ENCODE results near the gene TUBG2.
"Not testable (repeated sequence)": the region's sequence is repeated elsewhere in the genome, so short reads cannot be mapped to it uniquely, and the experiment has no call there.

Gene TUBG2

DNA sequence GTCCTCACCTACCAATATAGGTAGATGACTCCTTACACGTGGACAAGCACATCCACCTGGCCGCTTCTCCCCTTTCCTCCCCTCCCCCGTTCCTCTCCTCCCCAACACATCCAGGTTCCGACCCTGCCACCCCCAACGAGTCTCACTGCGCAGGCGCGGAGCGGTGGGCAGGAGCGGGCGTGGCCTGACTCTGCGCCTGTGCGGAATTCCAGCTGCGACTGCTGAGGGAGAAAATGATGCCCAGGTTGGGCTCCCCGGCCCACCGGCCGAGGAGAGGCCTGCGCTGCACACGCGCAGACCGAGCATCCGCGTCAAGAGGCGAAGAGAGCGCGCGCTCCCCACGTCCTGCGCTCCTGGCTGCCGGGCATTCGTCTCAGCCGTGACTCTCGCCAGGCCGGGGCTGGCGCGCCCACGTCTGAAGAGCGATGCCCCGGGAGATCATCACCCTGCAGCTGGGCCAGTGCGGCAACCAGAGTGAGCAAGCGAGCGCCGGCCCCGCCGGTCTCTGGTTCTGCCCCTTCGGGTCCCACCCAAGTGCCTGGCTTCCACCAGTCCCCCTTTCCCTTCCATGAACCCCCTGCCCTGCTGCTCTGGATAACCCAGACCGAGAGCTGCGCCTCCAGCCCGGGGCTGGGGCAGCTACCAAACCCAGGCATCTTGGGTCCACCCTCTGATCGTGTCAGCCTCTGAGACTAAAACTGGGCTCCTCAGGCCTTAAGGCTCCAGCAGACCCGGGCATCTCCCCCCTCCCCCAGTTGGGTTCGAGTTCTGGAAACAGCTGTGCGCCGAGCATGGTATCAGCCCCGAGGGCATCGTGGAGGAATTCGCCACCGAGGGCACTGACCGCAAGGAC is at the start of gene TUBG2:
Gene TUBG2, plus strand, starts transcription at position 206 of the 853 bp plus-strand sequence. Its CDS starts 220 bp downstream, at position 426.
- DNase-seq: peak; percentile 79

- peak; percentile 13 for DNase-seq
These were observed 49.0 kb upstream of the TUBG2 start for GRCh38 chr17:42609814-42610801.

GRCh38 chr17:42612013-42612412 is 47.1 kb upstream of the TUBG2 start:
- no peak for DNase-seq

- DNase-seq: no peak
These were observed 45.3 kb upstream of the TUBG2 start for GRCh38 chr17:42613699-42614295.

DNA sequence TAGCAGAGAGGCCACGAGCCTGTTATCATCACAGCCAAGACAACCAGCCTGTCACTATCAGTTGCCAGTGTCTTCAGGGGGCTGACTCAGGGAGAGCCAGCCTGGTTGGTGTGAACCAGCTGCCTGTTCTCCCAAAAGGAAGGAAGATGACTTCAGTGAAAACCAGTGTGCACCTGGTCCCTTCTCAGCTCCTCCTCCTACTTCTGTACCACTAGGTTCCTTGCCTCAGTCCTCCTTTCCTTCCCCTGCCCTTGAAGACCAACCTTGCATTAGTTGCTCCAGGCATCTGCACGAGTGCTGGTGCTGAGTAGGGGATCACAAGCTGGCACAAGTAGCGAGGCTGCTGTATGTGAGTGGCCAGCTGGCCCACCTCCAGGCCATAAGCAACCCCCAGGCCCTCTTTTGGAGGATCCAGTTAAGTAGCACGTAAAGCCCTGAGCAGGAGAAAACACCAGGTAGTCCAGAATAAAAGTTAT is 41.1 kb upstream of the TUBG2 start:
- no peak for DNase-seq

DNA sequence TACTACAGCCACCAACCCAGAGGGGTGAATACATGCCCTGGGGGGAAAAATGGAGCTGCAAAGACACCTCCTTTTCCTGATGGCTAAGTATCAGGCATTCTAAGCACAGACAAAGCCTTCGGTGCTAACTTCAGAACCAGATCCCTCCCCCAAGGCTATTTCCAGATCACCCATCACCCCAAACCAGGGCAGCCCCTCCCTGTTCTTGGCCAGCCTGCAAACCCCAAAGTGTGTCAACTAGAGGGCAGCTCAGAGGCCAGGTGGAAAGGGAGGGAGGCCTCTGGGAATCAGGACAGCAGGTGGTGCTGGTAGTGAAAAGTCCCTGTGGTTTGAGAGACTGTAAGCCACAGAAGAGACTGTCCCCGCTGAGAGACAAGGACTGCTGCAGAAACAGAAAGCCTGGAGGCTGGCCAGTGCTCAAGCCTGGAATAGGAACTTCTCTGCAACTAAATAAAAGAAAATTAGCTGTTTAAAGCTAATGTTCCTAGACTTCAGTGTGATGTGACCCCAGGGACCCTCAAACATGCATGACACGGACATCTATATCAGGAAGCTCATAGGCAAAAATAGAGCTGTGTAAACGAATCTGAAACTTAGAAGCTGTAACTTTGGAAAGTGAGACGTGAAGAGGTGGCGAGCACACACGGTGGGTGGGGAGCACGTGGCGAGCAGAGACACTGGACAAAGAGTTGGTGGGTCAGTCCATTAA is 40.5 kb upstream of the TUBG2 start:
- DNase-seq: no peak

- not testable (repeated sequence) for DNase-seq
These were observed 37.1 kb upstream of the TUBG2 start for GRCh38 chr17:42621987-42622386.

- DNase-seq: no peak
These were observed 35.8 kb upstream of the TUBG2 start for GRCh38 chr17:42623271-42623670.

DNA sequence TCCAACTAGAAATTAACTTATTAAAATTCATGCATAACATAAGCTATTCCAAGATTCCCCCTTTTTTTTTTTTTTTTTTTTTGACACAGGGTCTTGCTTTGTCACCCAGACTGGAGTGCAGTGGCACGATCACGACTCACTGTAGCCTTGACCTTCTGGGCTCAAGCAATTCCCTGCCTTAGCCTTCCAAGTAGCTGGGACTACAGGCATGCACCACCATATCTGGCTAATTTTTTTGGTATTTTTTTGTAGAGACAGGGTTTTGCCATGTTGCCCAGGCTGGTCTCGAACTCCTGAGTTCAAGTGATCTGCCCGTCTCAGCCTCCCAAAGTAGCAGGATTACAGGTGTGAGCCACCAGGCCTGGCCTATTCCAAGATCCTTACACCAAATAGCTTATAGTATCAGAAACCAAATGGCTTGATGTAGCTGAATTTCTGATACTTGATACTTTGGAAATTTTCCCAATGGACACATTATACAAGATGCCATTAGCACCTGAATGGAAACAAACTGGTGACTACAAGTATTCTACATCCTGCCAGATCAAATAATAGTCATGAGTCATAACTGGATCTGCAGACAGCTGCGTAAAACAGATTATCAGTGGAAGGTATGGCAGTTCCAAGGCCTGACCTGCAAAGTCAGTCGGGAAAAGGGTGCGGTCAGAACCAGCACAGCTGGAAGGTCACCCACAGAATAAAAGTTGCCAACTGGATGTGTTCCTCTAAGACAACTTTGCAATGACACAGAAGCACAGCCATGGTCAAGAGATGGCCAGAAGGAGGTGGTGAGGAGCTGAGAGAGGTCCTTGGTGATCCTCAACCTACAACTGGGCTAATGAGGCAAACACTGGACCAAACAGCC is 35.1 kb upstream of the TUBG2 start:
- DNase-seq: no peak

DNA sequence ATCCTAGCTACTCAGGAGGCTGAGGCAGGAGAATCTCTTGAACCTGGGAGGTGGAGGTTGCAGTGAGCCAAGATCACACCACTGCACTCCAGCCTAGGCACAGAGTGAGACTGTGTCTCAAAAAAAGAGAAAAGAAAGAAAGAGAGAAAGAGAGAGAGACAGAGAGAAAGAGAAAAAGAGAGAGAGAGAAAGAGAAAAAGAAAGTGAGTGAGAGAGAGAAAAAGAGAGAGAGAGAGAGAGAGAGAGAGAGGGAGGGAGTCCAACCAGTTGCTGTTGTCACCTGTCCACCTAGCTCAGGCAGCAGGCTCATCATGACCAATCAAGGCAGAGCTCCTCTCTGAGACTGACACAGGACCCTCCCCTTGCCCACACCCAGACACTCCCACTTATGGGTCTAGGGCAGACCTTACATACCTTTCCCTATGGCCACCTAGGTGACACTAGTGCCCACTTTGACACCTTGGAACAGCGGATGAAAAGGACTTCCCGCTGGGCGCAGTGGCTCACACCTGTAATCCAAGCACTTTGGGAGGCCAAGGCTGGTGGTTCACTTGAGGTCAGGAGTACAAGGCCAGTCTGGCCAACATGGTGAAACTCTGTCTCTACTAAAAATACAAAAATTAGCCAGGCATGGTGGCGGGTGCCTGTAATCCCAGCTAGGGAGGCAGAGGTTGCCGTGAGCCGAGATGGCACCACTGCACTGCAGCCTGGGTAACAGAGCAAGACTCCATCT is 31.9 kb upstream of the TUBG2 start:
- not testable (repeated sequence) for DNase-seq

DNA sequence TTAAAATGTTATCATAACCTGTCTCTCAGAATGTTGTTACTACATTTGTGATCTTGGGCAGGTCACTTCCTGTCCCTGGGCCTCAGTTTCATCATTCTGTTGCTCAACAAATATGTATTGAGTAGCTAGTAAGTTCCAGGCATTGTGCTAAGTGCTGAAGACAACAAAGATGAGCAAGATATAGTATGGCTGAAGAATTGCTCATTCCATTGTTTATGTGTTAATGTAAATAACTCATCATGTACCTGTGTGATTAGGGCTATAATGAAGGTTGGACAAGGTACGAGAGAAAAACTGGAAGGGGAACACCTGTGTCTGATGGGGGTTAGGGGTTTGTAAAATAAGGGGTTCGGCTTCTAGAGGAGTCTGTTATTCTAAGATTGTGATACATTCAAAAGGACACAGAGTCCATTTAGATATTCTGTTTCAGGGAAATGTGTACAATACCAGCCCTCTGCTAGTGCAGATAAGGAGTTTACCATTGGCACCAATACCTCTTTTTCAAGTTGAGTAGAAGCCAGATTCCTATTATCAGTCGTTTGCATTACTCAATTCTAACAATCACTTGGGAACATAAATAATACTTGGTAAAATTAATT is 29.6 kb upstream of the TUBG2 start:
- DNase-seq: no peak

DNA sequence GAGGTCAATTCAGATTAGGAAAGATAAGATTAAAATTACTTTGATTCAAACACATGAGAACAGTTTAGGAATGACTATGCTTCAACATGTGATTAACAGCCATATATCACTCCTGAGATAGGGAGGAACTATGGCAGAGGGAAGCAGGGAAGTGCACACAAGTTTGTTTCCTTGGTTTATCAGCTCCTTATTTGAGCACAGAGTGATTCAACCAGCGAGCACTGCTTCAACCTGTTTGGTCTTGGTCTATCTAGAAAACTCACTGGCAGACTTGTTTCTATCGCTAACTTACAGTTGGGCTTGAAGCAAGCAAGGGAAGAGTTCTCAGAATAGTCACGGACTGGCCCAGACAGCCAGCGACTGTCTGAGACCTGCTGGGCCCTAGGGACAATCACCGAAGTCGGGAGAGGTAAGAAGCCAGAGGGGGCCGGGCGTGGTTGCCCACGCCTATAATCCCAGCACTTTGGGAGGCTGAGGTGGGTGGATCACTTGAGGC is 26.1 kb upstream of the TUBG2 start:
- no peak for DNase-seq

- DNase-seq: no peak
These were observed 19.5 kb upstream of the TUBG2 start for GRCh38 chr17:42639525-42640113.

- no peak for DNase-seq
These were observed 19.0 kb upstream of the TUBG2 start for GRCh38 chr17:42640121-42640520.

GRCh38 chr17:42642336-42642735 is 16.7 kb upstream of the TUBG2 start:
- DNase-seq: no peak

DNA sequence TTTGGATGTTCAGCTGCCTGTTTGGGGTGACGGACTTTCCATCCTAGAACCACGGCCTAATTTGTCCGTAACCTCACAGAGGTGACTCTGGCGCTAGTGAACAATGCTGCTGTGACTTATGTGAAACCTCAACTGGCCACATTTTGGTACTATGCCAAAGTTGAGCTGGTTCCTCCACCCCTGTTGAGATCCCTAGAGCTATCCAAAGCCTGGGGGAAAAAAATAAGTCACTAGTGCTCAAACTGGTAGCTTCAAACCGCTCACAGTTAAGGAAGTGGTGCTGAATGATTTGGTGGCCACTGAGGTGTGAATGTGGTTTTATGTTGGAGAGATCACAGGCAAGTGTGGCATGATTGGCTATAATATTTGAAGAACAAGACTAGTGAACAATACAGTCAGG is 11.3 kb upstream of the TUBG2 start:
- no peak for DNase-seq

DNA sequence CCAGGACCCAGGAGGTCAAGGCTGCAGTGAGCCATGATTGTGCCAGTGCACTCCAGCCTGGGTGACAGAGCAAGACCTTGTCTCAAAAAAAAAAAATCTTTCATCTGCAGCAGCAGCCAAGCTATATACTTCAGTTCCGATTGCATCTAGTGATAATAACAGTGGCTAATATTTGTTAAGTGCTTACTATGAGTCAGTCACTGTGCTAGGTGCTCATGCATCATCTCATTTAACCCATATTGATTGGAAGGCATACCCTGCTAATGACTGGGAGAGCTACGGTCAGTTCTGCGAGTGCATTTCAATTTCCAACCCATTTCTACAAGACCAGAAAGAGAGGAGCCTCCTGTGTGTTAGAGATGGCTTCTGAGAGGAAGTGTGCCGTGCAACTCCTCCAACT is 7.7 kb upstream of the TUBG2 start:
- DNase-seq: no peak

GRCh38 chr17:42653179-42654124 is 5.6 kb upstream of the TUBG2 start:
- DNase-seq: no peak
